NCI-H187 (cell line): ENCODE measurements around the gene LECT2.

ENCODE experiments used
- DNase-seq, 2 experiments: peaks; one replicate each; lab custom pipeline; 2025; lab: John Stamatoyannopoulos, UW

Gene LECT2

GRCh38 chr5:135954899-135955298, at the start of gene LECT2:
LECT2 (minus strand) TSS chr5:135954983; CDS start chr5:135954833, 150 bp downstream.
- no peak for DNase-seq

- no peak for DNase-seq
Measured at GRCh38 chr5:136004436-136004835, 49.7 kb upstream of the LECT2 start.

- DNase-seq: no peak
Measured at GRCh38 chr5:136001466-136001981, 46.7 kb upstream of the LECT2 start.

- DNase-seq: no peak
Measured at GRCh38 chr5:136000932-136001331, 46.1 kb upstream of the LECT2 start.

GRCh38 chr5:136000147-136000546, 45.4 kb upstream of the LECT2 start:
- DNase-seq: no peak

GRCh38 chr5:135999406-136000139, 44.8 kb upstream of the LECT2 start:
- no peak for DNase-seq

- no peak for DNase-seq
Measured at GRCh38 chr5:135998889-135999288, 44.1 kb upstream of the LECT2 start.

- DNase-seq: no peak
Measured at GRCh38 chr5:135997673-135998335, 43.0 kb upstream of the LECT2 start.

GRCh38 chr5:135996611-135997010, 41.8 kb upstream of the LECT2 start:
- DNase-seq: no peak

GRCh38 chr5:135995976-135996375, 41.2 kb upstream of the LECT2 start:
- no peak for DNase-seq

- DNase-seq: no peak
Measured at GRCh38 chr5:135993880-135994636, 39.3 kb upstream of the LECT2 start.

GRCh38 chr5:135993335-135993879, 38.6 kb upstream of the LECT2 start:
- DNase-seq: no peak

GRCh38 chr5:135991429-135991828, 36.6 kb upstream of the LECT2 start:
- DNase-seq: no peak

- DNase-seq: no peak
Measured at GRCh38 chr5:135990528-135991255, 35.9 kb upstream of the LECT2 start.

GRCh38 chr5:135989686-135990085, 34.9 kb upstream of the LECT2 start:
- DNase-seq: no peak

- no peak for DNase-seq
Measured at GRCh38 chr5:135988546-135988945, 33.8 kb upstream of the LECT2 start.

GRCh38 chr5:135986891-135987401, 32.2 kb upstream of the LECT2 start:
- no peak for DNase-seq

GRCh38 chr5:135986401-135986800, 31.6 kb upstream of the LECT2 start:
- no peak for DNase-seq

- DNase-seq: no peak
Measured at GRCh38 chr5:135985951-135986350, 31.2 kb upstream of the LECT2 start.

GRCh38 chr5:135980620-135981019, 25.8 kb upstream of the LECT2 start:
- no peak for DNase-seq

GRCh38 chr5:135979510-135979909, 24.7 kb upstream of the LECT2 start:
- DNase-seq: no peak
